Osteoblast (primary cell): ENCODE data around the gene WDR72. TPM values are rescaled to one million over a fixed set of nuclear protein-coding genes. Genes with fewer than 3 reads are reported as not detected.

Experiments
- DNase-seq: peaks from one replicate; pipeline ENCODE4 v3.0.0; 2011; ENCODE audit warnings: low spot score, mixed read lengths; ENCODE audit not compliant: insufficient read length; ENCODE audit errors: missing footprints
- H2AFZ ChIP-seq: 2 replicates; pipeline ENCODE4 v1.6.0; 2011; ENCODE audit warnings: mild to moderate bottlenecking, low read length
- H3K27ac ChIP-seq: 2 replicates; pipeline ENCODE4 v1.5.1; 2011; ENCODE audit warnings: mild to moderate bottlenecking, low read depth, low read length, moderate library complexity
- H3K27me3 ChIP-seq: 2 replicates; pipeline ENCODE4 v1.6.0; 2012; ENCODE audit warnings: mild to moderate bottlenecking, control low read depth, inconsistent platforms, low read length, moderate library complexity; ENCODE audit not compliant: insufficient read depth
- H3K36me3 ChIP-seq: 2 replicates; pipeline ENCODE4 v1.5.1; 2011; ENCODE audit warnings: mild to moderate bottlenecking, low read length, control low read depth, moderate library complexity; ENCODE audit not compliant: insufficient read depth
- H3K4me1 ChIP-seq: 2 replicates; pipeline ENCODE4 v1.5.1; 2011; ENCODE audit warnings: mild to moderate bottlenecking, low read length, control low read depth, moderate library complexity; ENCODE audit not compliant: insufficient read depth
- H3K4me2 ChIP-seq: 2 replicates; pipeline ENCODE4 v1.6.0; 2011; ENCODE audit warnings: mild to moderate bottlenecking, low read length; ENCODE audit not compliant: insufficient read depth
- H3K4me3 ChIP-seq: fragments of 200-600 bp; sonication (generic); 3 replicates; pipeline ENCODE4 v1.5.1; 2012; ENCODE audit warnings: mild to moderate bottlenecking, low read length, inconsistent platforms; ENCODE audit not compliant: insufficient read depth
- H3K79me2 ChIP-seq: 2 replicates; pipeline ENCODE4 v1.6.0; 2012; ENCODE audit warnings: mild to moderate bottlenecking, low read length, control low read depth, inconsistent platforms; ENCODE audit not compliant: insufficient read depth
- H3K9me3 ChIP-seq: 2 replicates; pipeline ENCODE4 v1.5.1; 2011; ENCODE audit warnings: low read depth, low read length, control low read depth
- H4K20me1 ChIP-seq: 2 replicates; pipeline ENCODE4 v1.6.0; 2012; ENCODE audit warnings: mild to moderate bottlenecking, low read length, control low read depth; ENCODE audit not compliant: insufficient read depth
- CTCF ChIP-seq: IDR thresholded peaks from 2 replicates; pipeline ENCODE4 v1.5.1; 2011; ENCODE audit warnings: mild to moderate bottlenecking, low read depth, low read length, moderate library complexity; ENCODE audit errors: extremely low read depth
- total RNA-seq: library from RNA; depleted of rRNA; stranded (reverse); fragments of >200 nt; gene quantifications from 2 replicates; pipeline ENCODE4 v1.2.3, GENCODE V29; 2012

Gene WDR72
- total RNA-seq, 1 donor = not detected

DNA sequence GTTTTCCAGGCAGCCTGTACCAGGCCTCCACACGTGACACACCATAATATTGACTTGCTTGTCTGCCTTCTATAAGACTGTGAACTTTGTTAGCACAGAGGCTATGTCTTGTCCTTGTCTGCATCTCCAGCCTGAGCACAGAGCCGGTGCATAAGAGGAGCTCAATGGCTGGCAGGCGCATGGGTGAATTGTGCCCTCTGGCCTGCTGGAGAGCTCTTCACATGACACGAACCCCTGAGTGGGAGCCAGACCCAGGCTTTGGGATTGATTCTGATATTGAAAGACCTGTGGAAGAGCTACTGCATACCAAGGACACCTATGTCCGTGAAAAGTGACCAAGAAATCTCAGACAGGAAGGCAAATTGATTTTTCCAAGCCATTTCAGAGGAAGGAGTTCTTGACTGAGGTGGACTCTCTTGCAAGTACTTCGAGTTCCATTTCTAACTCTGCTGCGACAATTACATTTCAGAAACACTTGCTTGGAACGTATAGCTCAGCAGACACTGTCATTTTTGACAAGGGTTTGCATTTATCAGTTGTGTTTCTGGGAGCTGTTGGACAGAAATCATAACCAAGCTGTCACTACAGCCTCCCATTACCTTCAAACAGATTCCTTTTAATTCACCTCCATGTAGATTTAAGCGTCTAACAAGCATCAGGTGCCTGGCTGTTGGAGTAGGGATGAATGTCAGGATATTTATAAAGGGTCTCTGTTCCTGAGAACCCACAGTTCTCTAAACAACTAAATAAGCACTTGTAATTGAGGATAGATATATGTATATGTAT lies 281.3 kb downstream of the WDR72 start:
- Histone ChIP-seq H2AFZ (no peak overlapping the region), H4K20me1 (no peaks in the 10 kb centered on the region), H3K27ac (no peak overlapping the region), H3K4me1 (no peaks in the 10 kb centered on the region), H3K79me2 (no peaks in the 10 kb centered on the region), H3K9me3 (no peaks in the 10 kb centered on the region), H3K27me3 (no peaks in the 10 kb centered on the region), H3K4me2 (no peak overlapping the region), H3K36me3 (no peaks in the 10 kb centered on the region), H3K4me3 (no peak overlapping the region)
- DNase-seq = no peak
- no peak for TF ChIP-seq CTCF

DNA sequence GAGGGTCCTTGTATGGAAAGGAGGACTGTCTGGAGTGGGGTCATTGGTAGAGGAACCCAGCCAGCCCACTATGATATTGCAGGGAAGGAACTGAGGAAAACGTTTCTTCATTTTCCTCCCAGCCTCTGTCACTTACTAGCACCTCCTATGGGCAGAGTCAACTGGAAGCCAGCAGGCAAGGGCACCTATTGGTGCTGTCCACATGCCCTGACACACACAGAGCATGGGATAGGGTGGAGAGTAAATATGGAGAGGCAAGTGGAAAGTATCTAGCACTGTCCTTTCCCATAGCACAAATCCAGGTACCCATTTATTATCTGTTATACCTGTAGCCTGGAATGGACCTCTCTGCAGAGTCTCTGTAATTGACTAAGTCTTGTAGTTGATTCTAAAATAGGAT lies 285.6 kb downstream of the WDR72 start:
- Histone ChIP-seq H2AFZ (no peak overlapping the region), H3K4me2 (no peak overlapping the region), H3K79me2 (no peaks in the 10 kb centered on the region), H3K27ac (no peak overlapping the region), H3K36me3 (no peaks in the 10 kb centered on the region), H4K20me1 (no peaks in the 10 kb centered on the region), H3K4me1 (no peaks in the 10 kb centered on the region), H3K4me3 (no peak overlapping the region), H3K9me3 (peaks cover 3% of the 10 kb centered on the region), H3K27me3 (no peaks in the 10 kb centered on the region)
- no peak for DNase-seq
- TF ChIP-seq CTCF = no peak

DNA sequence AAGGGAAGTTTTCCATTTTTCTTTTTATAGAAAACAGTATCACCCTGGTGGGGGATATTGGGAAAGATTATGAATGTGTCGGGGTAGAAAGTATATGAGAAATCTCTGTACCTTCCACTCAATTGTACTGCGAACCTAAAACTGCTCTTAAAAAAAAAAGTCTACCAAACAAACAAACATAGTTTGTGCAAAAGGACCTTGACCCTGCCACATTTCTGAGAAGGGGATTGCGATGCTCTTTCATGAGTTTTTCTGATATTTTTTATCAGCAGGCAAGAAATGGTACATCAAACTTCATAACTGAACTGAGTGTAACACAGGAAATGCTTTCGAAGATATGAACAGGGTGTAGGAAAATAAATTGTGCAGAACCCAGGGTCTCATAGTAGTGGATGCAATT lies 286.0 kb downstream of the WDR72 start:
- H3K27me3 ChIP-seq = no peaks in the 10 kb centered on the region
- no peak for TF ChIP-seq CTCF
- DNase-seq = no peak

DNA sequence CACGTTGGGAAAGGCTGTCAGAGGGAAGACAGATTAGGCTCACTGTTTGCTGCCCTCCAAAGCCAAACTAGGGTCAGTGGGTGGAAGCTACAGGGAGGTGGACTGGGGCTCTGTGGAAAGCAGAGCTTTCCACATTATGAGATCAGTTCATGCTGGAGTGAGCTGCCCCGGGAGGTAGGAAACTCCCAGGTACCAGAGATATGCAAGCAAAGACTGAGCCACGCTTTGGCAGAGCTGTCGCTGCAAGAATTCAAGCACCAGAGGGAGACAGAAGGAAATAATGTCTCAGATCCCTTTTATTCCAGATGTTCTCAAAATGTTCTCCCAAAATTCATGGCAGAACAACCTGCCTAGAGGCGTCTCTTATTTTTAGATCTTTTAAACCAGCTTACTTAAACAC lies 286.6 kb downstream of the WDR72 start:
- Histone ChIP-seq H2AFZ (no peak overlapping the region), H3K4me2 (no peak overlapping the region), H4K20me1 (no peaks in the 10 kb centered on the region), H3K79me2 (no peaks in the 10 kb centered on the region), H3K27ac (no peak overlapping the region), H3K9me3 (peaks cover 3% of the 10 kb centered on the region), H3K36me3 (no peaks in the 10 kb centered on the region), H3K27me3 (no peaks in the 10 kb centered on the region), H3K4me3 (no peak overlapping the region), H3K4me1 (no peaks in the 10 kb centered on the region)
- TF ChIP-seq CTCF = no peak
- no peak for DNase-seq

More for the DNA sequence above, 286.0 kb downstream of the WDR72 start:
- no peak overlapping the region for H3K27ac ChIP-seq
- no peak overlapping the region for H3K4me3 ChIP-seq
- no peaks in the 10 kb centered on the region for H3K4me1 ChIP-seq
- H4K20me1 ChIP-seq = no peaks in the 10 kb centered on the region
- H2AFZ ChIP-seq = no peak overlapping the region
- peaks cover 3% of the 10 kb centered on the region for H3K9me3 ChIP-seq
- H3K4me2 ChIP-seq = no peak overlapping the region
- H3K79me2 ChIP-seq = no peaks in the 10 kb centered on the region
- H3K36me3 ChIP-seq = no peaks in the 10 kb centered on the region
